HL-60/S4 treated with retinoic acid at 250 ng/mL for 4 days and 3 days (cell line): Measurements from ENCODE around the gene FARP2.
"Not testable (repeated sequence)": the region's sequence is repeated elsewhere in the genome, so short reads cannot be mapped to it uniquely, and the experiment has no call there.

Experiments used
- in situ Hi-C: fragments of 300-500 bp; cut with MboI; formaldehyde crosslinking; loops from 2 replicates; pipeline ENCODE4 v1.7.0; 2022; ENCODE audit warnings: low sequenced_read_pairs

FARP2 gene

GRCh38 chr2:241451840-241452506, 95.9 kb downstream of the FARP2 start:
- in situ Hi-C loops = no loop called here

DNA sequence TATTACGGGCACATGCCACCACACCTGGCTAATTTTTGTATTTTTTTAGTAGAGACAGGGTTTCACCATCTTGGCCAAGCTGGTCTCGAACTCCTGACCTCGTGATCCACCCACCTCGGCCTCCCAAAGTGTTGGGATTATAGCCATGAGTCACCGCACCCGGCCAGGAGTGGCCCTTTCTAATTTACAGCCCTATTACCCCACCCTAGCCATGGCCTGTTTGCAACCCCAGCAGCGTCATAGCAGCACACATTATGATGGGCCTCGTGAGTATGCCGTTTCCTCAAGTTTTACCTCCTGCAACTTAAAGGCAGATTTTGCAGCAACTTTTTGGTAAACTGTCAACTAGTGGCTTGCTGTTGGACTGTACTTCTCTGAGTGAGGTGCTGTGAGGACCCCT, 97.8 kb downstream of the FARP2 start:
- in situ Hi-C loops = not testable (repeated sequence)

DNA sequence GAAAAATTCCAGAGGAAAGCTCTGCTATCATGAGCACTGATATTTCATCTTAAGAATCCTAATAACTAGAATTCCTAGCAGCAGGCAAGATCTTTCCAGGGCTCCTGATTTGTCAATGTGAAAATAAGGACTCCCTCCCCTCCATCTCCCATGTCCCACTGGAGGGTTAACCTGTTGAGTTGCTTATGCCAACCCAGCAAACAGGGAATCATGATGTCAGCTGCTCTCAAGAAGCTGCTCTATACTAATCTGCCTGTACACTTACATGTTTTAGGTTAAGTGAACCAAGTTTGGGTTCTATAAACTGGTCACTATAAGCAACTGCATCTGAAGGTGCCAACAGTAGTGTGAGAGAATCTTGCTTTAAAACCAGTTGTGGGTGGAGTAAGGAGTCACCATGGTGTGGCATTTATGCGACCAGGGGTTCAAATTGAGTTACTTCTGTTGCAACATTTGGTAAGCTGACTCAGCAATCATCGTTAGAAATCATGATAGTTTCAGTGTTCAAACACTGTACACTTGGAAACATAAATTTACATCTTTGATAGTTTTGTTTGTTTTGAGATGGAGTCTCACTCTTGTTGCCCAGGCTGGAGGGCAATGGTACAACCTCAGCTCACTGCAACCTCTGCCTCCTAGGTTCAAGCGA, 98.9 kb downstream of the FARP2 start:
- in situ Hi-C loops = no loop called here

DNA sequence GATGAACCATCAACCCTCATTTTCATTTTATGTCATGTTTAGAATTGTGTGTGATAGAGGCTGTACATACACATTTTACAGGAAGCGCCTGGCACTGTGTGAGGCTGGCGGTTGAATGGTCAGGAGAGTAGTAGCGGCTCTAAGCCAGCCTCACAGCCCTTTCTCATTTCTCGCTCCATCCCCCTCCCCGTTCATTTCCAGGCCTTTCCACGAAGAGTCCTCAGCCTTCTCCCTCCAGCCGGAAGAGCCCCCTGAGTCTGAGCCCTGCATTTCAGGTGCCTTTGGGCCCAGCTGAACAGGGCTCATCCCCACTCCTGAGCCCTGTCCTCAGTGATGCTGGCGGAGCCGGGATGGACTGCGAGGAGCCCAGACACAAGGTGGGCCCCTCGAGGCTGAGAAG, 100.5 kb downstream of the FARP2 start:
- in situ Hi-C loops = no loop called here

GRCh38 chr2:241458687-241459086, 102.6 kb downstream of the FARP2 start:
- in situ Hi-C loops = no loop called here

DNA sequence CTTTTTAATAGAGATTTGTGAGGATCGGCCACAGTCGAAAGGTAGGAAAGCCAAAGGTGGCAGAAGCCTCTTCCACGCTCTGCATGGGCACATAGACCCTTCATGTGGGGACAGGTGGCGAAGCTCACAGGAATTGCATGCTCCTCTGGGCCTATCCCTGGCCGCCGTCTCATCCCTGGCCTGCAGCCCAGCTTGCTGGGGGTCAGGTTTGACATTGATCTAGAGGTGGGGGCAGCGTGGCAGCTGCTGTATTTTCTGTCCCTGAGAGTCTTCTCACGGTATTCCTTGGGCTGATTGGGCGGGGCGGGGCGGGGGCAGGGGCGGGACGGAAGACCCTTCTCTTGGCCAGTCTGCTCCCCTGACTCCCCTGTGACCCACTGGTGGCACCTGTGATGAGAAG, 103.4 kb downstream of the FARP2 start:
- in situ Hi-C loops = no loop called here

GRCh38 chr2:241460631-241461030, 104.5 kb downstream of the FARP2 start:
- in situ Hi-C loops = no loop called here

- in situ Hi-C loops = no loop called here
Measured at GRCh38 chr2:241461693-241462677, 105.9 kb downstream of the FARP2 start.

GRCh38 chr2:241463276-241464135, 107.4 kb downstream of the FARP2 start:
- in situ Hi-C loops = no loop called here

DNA sequence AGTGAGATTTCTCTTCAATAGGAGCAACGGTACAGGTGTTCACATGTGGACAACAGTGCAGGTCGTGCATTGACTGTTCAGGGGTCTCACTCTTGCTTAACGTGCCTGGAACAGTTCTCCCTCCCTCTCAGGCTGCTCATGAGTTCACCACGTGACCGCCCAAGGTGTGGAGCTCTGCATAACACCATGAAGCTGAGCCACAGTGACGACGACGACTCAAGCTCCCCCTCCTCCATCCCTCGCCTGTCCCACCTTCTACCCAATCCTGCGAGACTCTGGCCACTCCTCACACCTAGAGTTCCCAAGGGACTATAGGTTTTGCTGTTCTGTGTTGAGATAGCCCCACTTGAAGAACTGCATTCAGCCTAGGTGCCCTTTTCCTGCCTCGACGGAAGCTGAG, 109.5 kb downstream of the FARP2 start:
- in situ Hi-C loops = no loop called here

- in situ Hi-C loops = no loop called here
Measured at GRCh38 chr2:241466230-241466629, 110.1 kb downstream of the FARP2 start.

- in situ Hi-C loops = no loop called here
Measured at GRCh38 chr2:241467777-241468475, 111.8 kb downstream of the FARP2 start.

GRCh38 chr2:241468476-241468781, 112.3 kb downstream of the FARP2 start:
- in situ Hi-C loops = no loop called here

DNA sequence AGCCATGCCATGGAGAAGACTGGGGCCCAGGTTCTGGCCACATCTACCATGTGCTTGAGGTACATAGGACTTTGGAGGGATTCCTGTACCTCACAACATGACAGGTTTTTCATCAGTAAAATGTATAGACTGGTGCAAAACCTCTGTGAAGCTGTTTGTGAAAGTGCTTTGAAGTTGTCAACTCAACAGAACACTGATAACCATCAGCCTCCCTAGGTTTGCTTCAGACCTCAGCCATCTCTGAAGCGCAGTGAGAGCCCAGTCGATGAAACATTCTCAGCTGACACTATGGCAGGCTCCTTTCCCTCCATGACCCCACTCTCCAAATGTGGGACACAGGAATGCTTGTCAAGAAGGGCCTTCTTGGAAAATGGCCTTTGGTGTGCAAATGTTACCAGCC, 113.7 kb downstream of the FARP2 start:
- in situ Hi-C loops = no loop called here

GRCh38 chr2:241473399-241473798, 117.3 kb downstream of the FARP2 start:
- in situ Hi-C loops = no loop called here

GRCh38 chr2:241475267-241475666, 119.2 kb downstream of the FARP2 start:
- in situ Hi-C loops = no loop called here

GRCh38 chr2:241478166-241478565, 122.1 kb downstream of the FARP2 start:
- in situ Hi-C loops = no loop called here

- in situ Hi-C loops = no loop called here
Measured at GRCh38 chr2:241479026-241479898, 123.2 kb downstream of the FARP2 start.

DNA sequence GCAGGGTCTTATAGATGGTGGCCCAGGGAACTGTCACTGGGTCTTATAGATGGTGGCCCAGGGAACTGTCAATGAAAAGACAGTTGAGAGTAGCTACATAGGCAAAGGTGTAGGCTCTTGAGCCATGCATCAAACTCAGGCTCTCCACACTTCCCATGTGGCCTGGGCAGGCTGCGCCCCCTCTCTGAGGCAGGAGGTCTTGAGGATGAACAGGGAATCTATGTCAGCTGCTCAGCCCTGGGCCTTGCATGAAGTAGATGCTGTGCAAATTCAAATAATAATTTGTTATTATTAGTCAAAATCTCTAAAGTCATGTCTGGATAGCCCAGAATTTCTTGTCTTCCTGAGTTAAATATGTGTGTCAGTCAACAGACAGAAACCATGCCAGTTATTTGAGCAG, 125.6 kb downstream of the FARP2 start:
- in situ Hi-C loops = no loop called here
